SIG-M5 treated with dmso at 0.1 percent for 504 hours (cell line): Measurements from ENCODE around the gene DSG3.
"Not testable (repeated sequence)": the region's sequence is repeated elsewhere in the genome, so short reads cannot be mapped to it uniquely, and the experiment has no call there.

Experiments
- DNase-seq: peaks from one replicate; lab custom pipeline; 2025; ENCODE audit not compliant: unreplicated experiment; lab: John Stamatoyannopoulos, UW

DSG3 gene

DNA sequence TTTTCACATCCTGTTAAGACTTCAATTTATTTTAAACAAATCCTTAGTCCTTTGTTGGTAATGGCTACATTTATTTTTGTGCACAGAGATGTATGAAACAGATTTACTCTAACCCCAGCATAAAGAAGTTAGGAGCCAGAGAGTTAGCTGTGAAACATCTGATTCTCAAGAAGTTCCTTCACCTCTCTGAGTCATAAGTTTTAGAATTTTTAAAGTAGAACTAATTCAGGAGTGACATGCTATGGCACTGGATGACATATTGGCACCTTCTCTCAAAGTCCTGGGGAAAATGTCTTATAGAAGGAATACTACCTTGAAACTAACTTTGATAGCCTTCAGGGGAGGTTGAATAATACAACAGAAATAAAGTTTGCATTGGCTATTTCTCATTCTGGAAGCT, 44.0 kb downstream of the DSG3 start:
- no peak for DNase-seq

DNA sequence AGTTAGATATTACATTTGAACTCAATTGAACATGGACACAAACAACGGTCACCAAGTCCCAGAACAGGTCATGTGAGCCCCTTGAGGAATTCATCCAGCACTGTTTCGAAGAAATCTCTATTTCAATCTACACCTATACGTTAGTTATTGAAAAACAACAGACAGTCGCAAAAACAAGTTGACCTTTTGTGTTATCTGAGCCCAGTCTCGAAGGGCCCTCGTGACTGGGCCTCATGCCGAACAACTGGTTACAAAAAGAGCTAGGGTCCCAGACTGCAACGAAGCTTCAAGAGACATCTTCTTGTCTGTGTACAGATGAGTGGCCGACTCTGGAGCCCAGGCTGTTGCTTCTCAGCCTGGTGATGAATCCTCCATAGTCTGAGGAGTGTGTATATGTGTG, 45.1 kb downstream of the DSG3 start:
- DNase-seq, result no peak

DNA sequence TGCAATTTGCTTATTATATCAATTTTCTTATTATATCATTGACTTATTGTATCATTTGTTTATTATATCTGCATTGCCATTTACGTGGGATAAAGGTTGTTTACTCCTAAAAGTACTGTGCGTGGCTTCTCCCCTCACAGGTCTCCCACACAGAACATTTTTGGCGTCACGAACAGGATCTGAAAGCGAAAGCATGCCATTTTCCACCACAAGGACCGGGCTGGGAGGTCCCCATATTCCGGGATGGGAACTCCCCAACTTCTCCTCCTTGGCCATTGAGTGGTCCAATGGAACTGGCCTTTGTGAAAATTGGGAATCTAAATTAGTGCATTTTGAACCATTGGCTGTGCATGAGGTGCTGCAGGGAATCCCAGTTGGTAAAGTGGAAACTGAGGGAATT, 45.6 kb downstream of the DSG3 start:
- DNase-seq, result no peak

GRCh38 chr18:31493941-31494340, 46.4 kb downstream of the DSG3 start:
- DNase-seq, result no peak

- DNase-seq, result not testable (repeated sequence)
These were observed 47.2 kb downstream of the DSG3 start for GRCh38 chr18:31494705-31495244.

DNA sequence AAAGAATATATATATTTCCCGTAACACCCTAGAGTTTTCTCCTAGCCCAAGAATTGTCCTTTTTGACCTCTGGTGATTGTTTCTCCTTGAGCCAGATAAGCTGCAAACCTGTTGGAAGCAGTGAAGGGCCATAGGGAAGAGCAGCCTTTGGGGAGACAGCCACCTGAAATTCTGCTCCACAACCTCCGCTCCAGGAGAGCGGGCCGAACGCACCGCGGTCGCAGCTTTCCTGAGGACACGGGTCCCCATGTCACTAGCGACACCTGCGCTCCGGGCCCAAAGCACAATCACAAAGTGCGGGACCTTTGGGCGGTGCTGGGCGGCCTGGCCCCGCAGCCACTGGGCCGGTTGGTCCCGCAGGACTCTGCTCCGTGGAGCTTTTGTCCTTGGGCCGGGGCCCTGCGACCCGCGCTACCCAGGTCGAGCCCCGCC, 49.9 kb downstream of the DSG3 start:
- DNase-seq, result no peak

- no peak for DNase-seq
These were observed 50.5 kb downstream of the DSG3 start, which contains the start of gene DSG2 for GRCh38 chr18:31497836-31498573. TSS of gene DSG2 (plus strand) at chr18:31498177. CDS start at chr18:31498252, 75 bp downstream.

DNA sequence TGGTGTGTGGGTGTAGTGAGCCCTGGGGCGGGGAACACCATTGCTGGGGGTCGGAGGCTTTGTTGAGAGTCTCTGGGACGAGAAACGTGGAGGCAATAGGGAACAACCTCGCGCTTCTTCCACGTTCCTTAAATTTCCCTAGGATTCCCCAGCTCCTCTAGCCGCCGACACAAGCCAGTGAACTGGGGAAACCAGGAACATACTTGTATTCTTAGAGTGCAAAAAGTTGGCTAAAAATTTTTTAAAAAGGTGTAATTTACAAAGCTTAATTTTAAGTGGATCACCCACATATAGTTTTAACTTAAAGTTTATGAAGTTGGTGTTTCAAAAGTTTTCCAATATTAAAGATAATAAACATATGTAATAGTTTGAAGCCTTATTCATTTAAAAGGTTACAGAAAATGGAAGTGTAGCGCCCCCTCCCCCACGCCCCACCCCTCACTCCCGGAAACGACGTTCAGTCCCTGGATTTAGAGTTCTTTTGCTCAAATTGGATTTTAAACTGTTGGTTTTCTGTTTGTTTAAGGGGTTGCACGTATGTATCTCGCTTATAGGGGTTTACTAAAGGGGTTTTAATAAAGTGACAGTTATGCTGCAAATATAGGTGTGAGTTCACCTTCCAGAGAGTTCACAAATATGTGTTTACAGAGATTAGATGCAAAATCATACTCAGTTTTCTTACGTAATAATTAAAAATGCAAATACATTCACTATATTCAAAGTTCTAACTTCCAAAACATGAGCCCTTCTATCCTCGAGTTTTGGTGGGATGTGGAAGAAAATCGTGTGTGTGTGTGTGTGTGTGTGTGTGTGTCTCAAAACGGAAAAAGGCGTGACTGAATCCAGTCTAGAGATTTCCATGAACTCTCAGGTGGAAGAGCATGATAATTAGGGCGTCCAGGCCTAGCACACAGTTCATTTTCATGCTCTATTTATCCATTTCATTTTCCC, 51.3 kb downstream of the DSG3 start:
- DNase-seq, result no peak

DNA sequence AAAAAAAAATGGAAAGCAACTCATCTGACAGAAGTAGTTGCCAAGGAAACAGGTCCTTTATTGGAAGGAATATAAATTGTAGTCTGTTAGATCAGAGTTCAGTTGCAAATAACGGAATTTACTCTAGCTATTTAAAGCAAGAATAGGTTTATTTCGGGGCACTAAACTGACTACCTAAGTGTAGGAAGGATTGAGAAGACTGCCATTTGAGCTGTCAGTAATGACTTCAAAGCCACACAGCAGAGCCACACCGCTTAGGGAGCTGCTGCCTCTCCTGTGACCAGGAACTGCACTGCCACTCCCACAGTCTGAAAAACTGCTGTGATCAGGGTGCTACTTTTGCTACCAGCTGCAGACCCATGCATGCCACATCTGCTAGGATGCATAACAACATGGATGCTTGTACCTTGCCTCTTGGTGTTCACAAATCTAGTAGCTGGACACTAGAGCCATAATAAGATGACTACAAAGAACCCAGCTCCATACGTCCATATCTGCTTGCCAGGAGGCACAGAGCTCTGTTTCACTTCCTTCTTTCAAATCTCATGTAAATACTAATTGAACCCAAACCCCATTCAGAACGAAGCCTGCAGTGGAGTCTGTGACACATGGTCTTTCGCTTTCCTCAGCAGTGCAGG, 52.6 kb downstream of the DSG3 start:
- DNase-seq, result peak; percentile 31

- DNase-seq, result no peak
These were observed 55.5 kb downstream of the DSG3 start for GRCh38 chr18:31503011-31503410.

DNA sequence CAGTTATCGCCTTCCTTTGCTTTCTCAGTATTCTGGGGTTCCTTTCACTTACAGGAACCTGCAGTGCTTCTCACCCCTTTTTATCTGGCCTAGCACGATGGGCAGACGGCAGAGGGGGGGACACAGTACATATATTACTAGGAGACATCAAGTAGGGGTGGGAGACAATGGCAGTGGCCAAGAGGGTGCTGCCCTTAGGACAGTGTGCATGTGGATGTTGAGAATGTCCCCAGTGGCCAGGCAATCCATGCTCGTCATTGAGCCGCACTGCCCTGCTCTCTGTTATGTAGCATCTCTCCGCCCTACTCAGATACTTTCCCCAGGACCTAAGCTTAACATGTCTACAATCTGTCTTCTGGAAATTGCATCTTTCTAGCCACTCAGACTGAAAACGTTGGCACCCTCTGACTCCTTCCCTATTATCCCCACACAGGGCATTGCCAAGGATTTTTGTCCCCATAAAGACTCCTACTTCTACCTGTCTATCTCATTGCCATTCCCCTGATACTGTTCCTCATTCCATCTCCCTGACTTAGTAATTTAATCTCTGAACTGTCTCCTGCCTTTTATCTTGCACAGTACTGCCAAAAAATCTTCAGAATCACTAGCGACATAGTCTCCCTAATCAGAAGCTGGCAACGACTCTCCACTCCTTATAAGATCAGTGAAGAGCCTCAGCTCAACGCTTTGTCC, 57.1 kb downstream of the DSG3 start:
- DNase-seq, result no peak

DNA sequence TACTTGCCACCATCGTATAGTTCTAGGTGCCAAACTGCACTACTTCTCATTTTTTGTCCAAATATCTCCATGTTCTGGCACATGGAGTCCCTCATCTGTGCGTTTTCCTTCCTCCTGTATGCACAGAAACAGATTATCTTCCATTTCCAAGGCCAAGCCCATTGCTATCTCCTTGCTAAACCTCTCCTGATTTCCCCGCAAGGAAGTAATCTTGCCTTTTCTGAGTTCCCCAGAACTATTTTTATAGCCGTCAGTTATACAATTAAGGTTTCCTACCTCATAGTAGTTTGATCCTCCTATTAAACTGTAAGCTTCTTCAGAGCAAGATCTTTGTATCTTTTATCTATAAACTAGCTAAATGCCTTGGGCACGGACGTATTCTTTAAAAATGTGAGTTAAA, 57.6 kb downstream of the DSG3 start:
- DNase-seq, result no peak

DNA sequence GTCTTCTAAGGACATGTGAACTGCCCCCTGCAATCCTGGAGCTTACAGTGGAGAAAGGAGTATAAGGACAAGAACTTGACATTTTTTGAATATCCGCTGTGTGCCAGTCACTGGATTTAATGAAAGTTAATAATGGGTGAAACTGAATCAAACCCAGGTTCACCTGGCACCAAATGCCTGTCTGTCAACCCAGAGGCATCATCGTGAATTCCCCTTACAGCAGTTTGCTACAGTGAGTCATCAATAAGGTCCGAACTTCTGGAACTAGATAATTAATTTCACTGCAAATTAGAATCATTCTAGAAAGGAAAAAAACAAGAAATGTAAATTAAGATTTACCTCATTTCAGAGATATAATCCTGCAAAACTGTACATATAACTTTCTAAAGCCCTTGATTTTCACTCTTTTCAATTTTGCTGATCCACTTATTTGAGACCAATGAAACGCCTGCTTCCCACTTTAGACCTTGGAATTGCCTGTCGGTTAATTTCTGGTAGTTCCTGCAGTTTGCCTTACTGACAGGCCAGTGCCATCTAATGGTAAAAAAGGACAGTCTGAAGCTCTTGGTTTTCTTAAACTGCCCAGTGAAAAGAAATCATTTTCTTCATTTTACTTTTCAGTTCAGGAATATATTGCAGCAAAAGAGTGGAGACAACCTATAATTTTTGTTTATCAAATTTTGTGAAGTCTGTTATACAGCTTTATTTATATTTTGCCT, 58.6 kb downstream of the DSG3 start:
- DNase-seq, result no peak

DNA sequence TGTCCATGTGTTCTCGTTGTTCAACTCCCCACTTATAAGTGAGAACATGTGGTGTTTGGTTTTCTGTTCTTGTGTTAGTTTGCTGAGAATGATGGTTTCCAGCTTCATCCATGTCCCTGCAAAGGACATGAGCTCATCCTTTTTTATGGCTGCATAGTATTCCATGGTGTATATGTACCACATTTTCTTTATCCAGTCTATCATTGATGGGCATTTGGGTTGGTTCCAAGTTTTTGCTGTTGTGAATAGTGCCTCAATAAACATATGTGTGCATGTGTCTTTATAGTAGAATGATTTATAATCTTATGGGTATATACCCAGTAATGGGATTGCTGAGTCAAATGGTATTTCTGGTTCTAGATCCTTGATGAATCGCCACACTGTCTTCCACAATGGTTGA, 59.6 kb downstream of the DSG3 start:
- not testable (repeated sequence) for DNase-seq

DNA sequence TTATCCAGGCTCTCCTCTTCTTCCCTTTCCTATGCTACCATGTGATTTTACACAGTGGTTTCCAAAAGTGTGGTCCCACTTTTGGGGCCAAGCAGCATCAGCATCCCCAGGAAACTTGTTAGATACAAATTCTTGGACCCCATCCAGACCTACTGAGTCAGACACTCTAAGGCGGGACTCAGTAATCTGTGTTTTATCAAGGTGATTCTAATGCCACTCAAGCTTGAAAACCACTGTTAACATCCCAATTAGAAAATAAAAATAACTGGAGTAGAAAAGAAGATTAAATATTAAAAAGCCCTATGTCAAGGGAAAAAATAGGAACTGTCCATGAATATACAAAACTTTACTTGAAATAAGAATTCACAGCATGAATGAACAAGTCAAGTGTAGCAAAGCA, 61.2 kb downstream of the DSG3 start:
- no peak for DNase-seq

GRCh38 chr18:31509571-31509970, 62.0 kb downstream of the DSG3 start:
- DNase-seq, result no peak

- DNase-seq, result no peak
These were observed 62.8 kb downstream of the DSG3 start for GRCh38 chr18:31510319-31510718.

- no peak for DNase-seq
These were observed 63.6 kb downstream of the DSG3 start for GRCh38 chr18:31511098-31511497.

DNA sequence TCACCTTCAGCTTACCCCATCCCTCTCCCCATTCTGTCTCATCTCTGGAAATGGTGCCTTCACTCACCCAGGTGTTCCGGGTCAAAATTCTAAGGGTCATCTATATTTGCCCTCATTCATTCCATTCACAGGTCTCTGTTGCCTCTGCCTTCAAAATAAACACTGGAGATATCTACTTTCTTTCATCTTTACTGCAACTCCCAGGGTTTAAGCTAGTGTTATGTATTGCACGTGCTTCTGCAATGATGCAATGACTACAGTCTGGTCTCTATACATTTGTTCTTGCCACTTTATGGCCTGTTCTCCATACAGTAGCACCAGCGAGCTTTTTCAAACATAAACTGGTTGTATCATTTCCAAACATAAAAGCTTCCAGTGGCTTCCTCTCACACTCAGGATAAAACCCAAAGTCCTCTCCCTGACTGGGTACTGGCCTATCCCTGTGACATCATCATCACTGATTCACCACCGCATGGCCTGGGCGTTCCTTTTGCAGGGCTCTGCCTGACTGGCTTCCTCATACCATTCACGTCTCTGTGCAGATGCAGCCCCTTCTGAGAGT, 64.7 kb downstream of the DSG3 start:
- DNase-seq, result no peak
